Peyer's patch (tissue), 4 donors: Measurements from ENCODE around the gene FAM149A. TPM values are rescaled to one million over a fixed set of nuclear protein-coding genes. Genes with fewer than 3 reads are reported as not detected.

Source experiments
- DNase-seq, 3 donors: peaks; one replicate each; pipeline ENCODE4 v3.0.0-alpha.2; 2017 to 2019
- H3K27ac ChIP-seq, 4 donors: fragments of 200-600 bp; sonication (generic); one replicate each; pipeline ENCODE4 v1.5.1; 2016 to 2019
- H3K27me3 ChIP-seq, 2 donors: fragments of 200-600 bp; sonication (generic); one replicate each; pipeline ENCODE4 v1.5.1; 2019
- H3K36me3 ChIP-seq, 3 donors: fragments of 200-600 bp; sonication (generic); one replicate each; pipeline ENCODE4 v1.5.1; 2016 to 2019
- H3K4me1 ChIP-seq, 4 donors: fragments of 200-600 bp; sonication (generic); one replicate each; pipeline ENCODE4 v1.5.1; 2016 to 2019
- H3K4me3 ChIP-seq, 4 donors: fragments of 200-600 bp; sonication (generic); 1 replicate in 3 of 4; 2 replicates in 1 of 4; pipeline ENCODE4 v1.5.1; 2016 to 2019; ENCODE audit warnings: mild to moderate bottlenecking in 1 of 4
- H3K9me3 ChIP-seq, 4 donors: fragments of 200-600 bp; sonication (generic); one replicate each; pipeline ENCODE4 v1.5.1; 2016 to 2019; ENCODE audit warnings: mild to moderate bottlenecking in 1 of 4
- POLR2A ChIP-seq, 2 donors: fragments of 450-650 bp; IDR thresholded peaks; one replicate each; pipeline ENCODE4 v1.5.1; 2017; ENCODE audit warnings: antibody characterized with exemption in 2 of 2, mild to moderate bottlenecking in 2 of 2, moderate library complexity in 2 of 2
- total RNA-seq, 4 donors: library from RNA; depleted of rRNA; stranded (reverse); fragments of >200 nt; gene quantifications; one replicate each; pipeline ENCODE4 v1.1.0, GENCODE V29; 2016
- TF ChIP-seq, protein P1 (sequence below), 6 experiments: fragments of 450-650 bp in 4 of 6; fragments of 200-600 bp in 2 of 6; sonication (generic) in 1 of 6; IDR thresholded peaks; one replicate each; pipeline ENCODE4 v1.5.1; 2017 to 2019; ENCODE audit warnings: antibody characterized with exemption in 6 of 6, mild to moderate bottlenecking in 3 of 6, moderate library complexity in 1 of 6

FAM149A gene
- total RNA-seq, 4 donors from 2014 or later, result 11.2 to 14.0 (median 12.6) TPM

DNA sequence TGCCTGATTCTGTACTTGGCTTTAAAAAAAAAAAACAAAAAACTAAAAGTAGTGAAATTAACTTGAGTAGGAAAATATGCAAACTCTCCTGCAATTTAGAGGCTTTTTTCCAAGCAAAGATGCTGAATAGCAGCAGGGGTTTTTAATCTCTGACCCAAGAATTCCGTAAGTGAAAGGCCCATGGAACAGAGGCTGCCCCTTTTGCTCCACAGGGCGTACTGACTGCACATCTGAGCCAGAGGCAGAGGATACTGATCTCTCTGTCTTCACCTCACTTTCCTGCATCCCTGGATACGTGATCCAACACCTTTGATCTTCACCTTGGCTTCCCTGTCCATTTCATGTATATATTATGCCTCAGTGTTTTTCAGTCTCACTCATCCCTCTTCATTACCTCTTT lies 3.9 kb downstream of the FAM149A start:
- Histone ChIP-seq H3K4me1 (peaks cover 0 to 4% (median 0%) of the 10 kb centered on the region in 4 donors), H3K27ac (no peak overlapping the region), H3K36me3 (no peaks in the 10 kb centered on the region), H3K9me3 (no peaks in the 10 kb centered on the region), H3K4me3 (no peak overlapping the region), H3K27me3 (no peaks in the 10 kb centered on the region)
- DNase-seq, result no peak
- TF ChIP-seq POLR2A (IDR thresholded peaks at IDR 0.05), result no peak
- TF ChIP-seq, protein P1, sequence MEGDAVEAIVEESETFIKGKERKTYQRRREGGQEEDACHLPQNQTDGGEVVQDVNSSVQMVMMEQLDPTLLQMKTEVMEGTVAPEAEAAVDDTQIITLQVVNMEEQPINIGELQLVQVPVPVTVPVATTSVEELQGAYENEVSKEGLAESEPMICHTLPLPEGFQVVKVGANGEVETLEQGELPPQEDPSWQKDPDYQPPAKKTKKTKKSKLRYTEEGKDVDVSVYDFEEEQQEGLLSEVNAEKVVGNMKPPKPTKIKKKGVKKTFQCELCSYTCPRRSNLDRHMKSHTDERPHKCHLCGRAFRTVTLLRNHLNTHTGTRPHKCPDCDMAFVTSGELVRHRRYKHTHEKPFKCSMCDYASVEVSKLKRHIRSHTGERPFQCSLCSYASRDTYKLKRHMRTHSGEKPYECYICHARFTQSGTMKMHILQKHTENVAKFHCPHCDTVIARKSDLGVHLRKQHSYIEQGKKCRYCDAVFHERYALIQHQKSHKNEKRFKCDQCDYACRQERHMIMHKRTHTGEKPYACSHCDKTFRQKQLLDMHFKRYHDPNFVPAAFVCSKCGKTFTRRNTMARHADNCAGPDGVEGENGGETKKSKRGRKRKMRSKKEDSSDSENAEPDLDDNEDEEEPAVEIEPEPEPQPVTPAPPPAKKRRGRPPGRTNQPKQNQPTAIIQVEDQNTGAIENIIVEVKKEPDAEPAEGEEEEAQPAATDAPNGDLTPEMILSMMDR (IDR thresholded peaks at IDR 0.05), result no peak

DNA sequence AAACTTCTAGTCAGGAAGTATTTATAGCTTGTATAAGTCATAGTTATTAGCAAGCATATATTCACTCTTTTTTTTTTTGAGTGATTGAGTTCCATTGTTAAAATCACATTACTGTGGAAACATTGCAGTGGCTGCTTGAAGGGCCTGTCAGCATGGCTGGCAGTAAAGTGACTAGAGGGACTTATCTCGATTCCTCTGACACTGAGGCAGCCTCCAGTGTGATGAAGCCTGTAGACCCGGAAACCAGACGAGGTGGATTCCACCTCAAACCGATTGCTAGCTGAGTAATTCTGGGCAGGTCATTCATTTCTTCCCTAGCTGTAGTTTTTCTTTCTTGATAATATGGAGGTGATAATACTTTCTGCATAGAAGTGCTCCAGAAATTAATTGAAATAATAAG lies 4.7 kb downstream of the FAM149A start:
- H3K4me3 ChIP-seq, result no peak overlapping the region
- no peak overlapping the region for H3K27ac ChIP-seq
- no peaks in the 10 kb centered on the region for H3K36me3 ChIP-seq
- no peak for DNase-seq
- no peaks in the 10 kb centered on the region for H3K9me3 ChIP-seq
- peaks cover 0 to 4% (median 0%) of the 10 kb centered on the region in 4 donors for H3K4me1 ChIP-seq
- TF ChIP-seq, protein P1 (IDR thresholded peaks at IDR 0.05), result no peak
- no peak for TF ChIP-seq POLR2A (IDR thresholded peaks at IDR 0.05)
- H3K27me3 ChIP-seq, result no peaks in the 10 kb centered on the region

DNA sequence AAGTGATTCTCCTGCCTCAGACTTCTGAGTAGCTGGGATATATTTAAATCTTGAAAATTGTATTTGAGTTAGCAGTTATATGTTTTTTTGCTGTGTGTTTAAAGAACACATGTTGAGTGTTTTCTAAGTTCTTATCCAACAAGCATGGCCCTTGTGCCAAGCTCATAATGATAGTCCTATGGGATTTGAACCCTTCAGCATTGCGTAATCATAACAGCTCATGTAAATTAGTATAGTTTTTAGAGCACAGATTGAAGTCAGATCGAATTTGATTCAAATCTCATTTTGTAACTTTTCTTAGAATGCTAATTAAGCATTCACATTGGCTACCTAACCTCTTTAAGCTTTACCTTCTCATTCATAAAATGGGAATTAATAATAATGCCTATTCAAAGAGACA lies 12.2 kb downstream of the FAM149A start:
- H3K4me1 ChIP-seq, result no peaks in the 10 kb centered on the region
- H3K9me3 ChIP-seq, result no peaks in the 10 kb centered on the region
- H3K36me3 ChIP-seq, result no peaks in the 10 kb centered on the region
- H3K27ac ChIP-seq, result no peak overlapping the region
- no peak for DNase-seq
- H3K27me3 ChIP-seq, result no peaks in the 10 kb centered on the region
- H3K4me3 ChIP-seq, result no peak overlapping the region
- TF ChIP-seq POLR2A (IDR thresholded peaks at IDR 0.05), result no peak
- TF ChIP-seq, protein P1 (IDR thresholded peaks at IDR 0.05), result no peak

DNA sequence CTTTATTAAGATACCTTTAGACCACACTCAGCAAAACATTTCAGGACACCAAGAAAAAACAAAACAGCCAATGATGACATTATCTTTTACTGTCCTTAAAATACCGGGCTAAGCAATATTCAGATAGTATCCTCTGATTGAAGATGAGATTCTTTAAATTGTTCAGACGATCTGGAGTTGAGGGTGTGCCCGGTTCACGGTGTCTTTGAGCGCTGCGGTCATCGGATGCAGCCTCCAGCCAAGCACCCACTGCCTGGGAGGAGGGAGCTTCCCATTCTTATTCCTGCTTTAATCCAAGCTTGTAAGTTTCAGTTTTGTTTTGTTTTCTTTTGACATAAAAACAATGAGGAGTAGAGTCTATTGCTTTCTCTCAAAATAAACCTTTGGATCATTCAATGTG lies 14.1 kb downstream of the FAM149A start:
- Histone ChIP-seq H3K9me3 (no peaks in the 10 kb centered on the region), H3K4me1 (no peaks in the 10 kb centered on the region), H3K4me3 (no peak overlapping the region), H3K36me3 (no peaks in the 10 kb centered on the region), H3K27ac (no peak overlapping the region), H3K27me3 (no peaks in the 10 kb centered on the region)
- TF ChIP-seq POLR2A (IDR thresholded peaks at IDR 0.05), result no peak
- no peak for DNase-seq

DNA sequence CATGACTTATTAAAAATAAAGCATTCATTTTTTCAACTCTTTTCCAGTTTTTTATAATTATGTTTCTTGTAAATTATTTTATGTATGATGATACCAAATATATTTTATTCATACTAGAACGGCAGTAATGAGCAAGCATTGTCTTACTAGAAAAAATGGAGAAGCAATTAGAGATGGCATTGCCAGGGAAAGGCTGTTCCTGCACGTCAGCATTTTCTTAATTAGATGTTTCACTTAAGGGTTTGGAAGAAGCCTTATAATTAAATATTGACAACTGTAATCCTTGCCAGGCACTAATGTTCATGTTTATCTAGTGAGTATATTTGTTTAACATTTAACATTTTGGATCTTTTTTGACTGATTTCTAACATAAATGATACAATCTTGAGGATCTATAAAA lies 16.6 kb downstream of the FAM149A start:
- no peak for DNase-seq
- no peaks in the 10 kb centered on the region for H3K27me3 ChIP-seq
- no peak for TF ChIP-seq POLR2A (IDR thresholded peaks at IDR 0.05)
- TF ChIP-seq, protein P1 (IDR thresholded peaks at IDR 0.05), result no peak

DNA sequence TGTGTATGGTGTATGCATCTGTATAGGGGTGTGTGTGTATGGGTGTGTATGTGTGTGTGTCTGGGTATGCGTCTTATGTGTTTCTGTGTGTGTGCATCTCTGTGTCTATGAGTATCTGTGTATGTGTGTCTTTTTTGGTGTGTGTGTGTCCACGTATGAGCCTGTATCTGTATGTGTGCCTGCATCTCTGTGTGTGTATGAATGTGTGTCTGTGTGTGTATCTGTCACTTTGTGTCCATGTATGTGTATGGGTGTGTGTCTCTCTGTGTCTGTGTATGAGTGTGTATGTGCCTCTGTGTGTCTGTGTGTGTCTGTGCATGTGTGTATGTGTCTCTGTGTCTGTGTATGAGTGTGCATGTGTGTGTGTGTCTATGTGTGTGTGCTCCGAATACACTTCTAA lies 24.3 kb downstream of the FAM149A start:
- Histone ChIP-seq H3K4me3 (no peak overlapping the region), H3K4me1 (no peaks in the 10 kb centered on the region), H3K9me3 (no peaks in the 10 kb centered on the region), H3K36me3 (no peaks in the 10 kb centered on the region), H3K27me3 (no peaks in the 10 kb centered on the region), H3K27ac (no peak overlapping the region)
- no peak for TF ChIP-seq POLR2A (IDR thresholded peaks at IDR 0.05)
- TF ChIP-seq, protein P1 (IDR thresholded peaks at IDR 0.05), result no peak
- DNase-seq, result no peak

More for the DNA sequence above, 16.6 kb downstream of the FAM149A start:
- Histone ChIP-seq H3K4me3 (no peak overlapping the region), H3K4me1 (no peaks in the 10 kb centered on the region), H3K36me3 (no peaks in the 10 kb centered on the region), H3K27ac (no peak overlapping the region), H3K9me3 (no peaks in the 10 kb centered on the region)
